Measurements from ENCODE around the gene TMC1.

Gene TMC1

DNA sequence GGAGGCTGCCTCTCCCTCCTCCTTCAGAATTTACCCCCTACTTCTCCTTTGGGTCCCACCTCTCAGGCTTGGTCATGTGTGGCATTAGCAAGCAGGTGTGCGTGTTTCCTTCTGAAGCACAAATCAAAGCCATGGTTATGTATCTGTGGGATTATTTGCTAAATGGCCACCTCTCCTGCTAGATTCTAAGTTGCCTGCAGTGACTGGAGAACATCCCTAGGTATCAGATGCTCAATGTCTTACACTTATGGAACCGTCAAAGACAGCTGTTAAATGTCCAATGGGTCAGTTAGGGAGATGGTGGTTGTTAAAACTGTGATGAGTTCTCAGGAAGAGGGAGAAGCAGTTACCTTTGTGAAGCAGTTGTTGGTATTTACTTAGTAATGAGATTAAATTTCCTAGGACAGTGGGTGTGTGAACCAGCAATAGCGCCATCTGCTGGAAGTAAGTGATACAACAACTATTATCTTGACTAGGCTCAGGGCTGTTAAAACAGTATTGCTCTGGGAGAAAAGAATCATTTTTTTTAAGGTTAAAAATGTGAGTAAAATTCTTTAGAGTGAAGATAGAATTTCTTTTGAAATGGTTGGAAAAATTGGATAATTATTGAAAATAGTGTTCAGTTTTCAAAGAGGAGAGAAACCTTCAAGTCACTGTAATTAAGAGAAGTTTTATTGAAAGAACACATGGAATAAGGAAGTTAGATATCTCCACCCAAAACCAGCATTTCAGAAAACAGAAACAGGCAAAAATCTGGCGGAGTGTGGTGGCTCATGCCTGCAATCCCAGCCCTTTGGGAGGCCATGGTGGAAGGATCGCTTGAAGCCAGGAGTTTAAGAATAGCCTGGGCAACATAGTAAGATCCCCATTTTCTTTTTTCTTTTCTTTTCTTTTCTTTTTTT, 71.3 kb downstream of the TMC1 start:
- Mint-ChIP-seq H3K36me3 (ENCODE audit: low read depth) (no peaks in the 10 kb centered on the region), H3K9me3 (no peaks in the 10 kb centered on the region), H3K27me3 (no peaks in the 10 kb centered on the region), H3K4me3 (no peak overlapping the region), H3K27ac (peak overlapping the region; percentile 80), H3K4me1 (ENCODE audit: low read depth) (peaks cover 64% of the 10 kb centered on the region)
- intact Hi-C loops (cut with micrococcal nuclease) = loop anchor here (1.0 to 10.0 kb wide), 5 partner anchors 50 to 300 kb away; no protein-coding TSS in a partner anchor

DNA sequence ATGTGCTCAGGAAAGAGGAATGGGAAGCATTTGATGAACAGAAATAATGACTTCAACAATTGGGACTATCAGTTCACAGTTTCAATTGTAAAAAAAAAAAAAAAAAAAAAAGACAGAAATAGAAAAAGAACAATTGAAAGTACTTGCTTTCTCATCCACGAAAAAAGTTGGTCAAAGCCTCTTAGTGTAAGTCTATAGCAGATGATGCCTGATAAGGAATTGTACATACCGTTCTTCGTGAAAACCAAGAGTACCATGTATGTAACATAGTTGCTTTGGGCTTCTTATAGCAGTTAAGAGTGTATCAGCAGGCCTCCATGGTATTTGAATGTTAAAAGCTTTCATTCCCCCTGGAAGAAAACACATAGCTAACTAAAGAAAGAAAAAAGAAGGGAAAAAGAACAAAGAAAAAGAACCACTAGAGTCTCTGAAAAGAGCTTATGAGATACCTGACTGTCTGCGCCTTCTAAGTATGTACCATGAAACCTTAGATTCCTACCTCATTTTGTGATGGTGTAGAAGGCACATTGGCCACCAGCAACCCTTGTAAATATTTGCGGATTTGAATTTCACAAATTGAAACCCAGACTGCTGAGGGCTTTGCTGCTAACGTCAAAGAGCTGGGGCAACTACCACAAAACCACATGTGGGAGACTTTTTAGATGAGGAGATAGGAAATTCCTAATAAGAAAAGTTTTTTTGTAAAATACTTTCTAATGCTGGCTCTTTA, 75.2 kb downstream of the TMC1 start:
- Mint-ChIP-seq H3K4me1 (ENCODE audit: low read depth) (peaks cover 42% of the 10 kb centered on the region), H3K27ac (peak overlapping the region; percentile 63), H3K27me3 (no peaks in the 10 kb centered on the region), H3K36me3 (ENCODE audit: low read depth) (no peaks in the 10 kb centered on the region), H3K4me3 (no peak overlapping the region), H3K9me3 (no peaks in the 10 kb centered on the region)
- intact Hi-C loops (cut with micrococcal nuclease) = loop anchor here (10.0 kb wide), 1 partner anchor 228 kb away; no protein-coding TSS in a partner anchor

DNA sequence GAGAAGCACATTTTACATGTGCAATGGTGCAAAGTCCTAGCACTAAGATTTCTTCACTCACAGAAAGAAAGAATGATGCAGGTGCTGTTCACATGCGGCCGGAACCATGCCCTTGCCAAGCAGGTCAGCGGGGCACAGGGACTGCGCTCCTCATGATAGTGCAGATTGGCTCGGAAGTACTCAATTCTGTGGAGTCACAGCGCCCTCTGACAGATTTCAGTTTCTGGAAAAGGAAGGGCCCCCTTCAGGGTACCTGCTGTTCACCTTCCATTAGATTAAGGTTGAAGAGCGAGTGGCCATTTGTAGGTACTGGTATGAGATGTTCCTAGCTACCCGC, 75.7 kb downstream of the TMC1 start:
- intact Hi-C loops (cut with micrococcal nuclease) = loop anchor here (10.0 kb wide), 1 partner anchor 228 kb away; no protein-coding TSS in a partner anchor
- no peaks in the 10 kb centered on the region for H3K27me3 Mint-ChIP-seq

DNA sequence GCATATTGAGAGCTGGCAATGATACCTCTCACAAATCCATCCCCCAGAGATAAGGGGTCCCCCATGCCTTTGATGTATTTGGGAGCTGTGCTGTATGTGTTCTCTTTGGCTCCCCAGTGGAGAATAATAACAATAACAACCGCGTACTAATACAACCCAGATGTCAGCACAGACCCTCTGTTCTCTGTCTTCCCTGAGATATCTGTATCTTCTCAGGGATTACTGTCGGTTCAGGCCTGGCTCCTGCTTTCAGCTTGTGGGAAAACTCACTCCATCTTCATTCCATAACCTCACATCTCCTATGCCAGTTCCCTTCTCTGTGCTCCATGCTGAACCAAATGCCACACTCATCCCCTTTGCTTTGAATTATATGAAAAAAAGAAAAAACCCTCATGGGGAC, 76.2 kb downstream of the TMC1 start:
- intact Hi-C loops (cut with micrococcal nuclease) = loop anchor here (10.0 kb wide), 1 partner anchor 227 kb away; no protein-coding TSS in a partner anchor
- Mint-ChIP-seq H3K9me3 (no peaks in the 10 kb centered on the region), H3K36me3 (ENCODE audit: low read depth) (no peaks in the 10 kb centered on the region), H3K4me3 (no peak overlapping the region), H3K27ac (no peak overlapping the region), H3K4me1 (ENCODE audit: low read depth) (peaks cover 33% of the 10 kb centered on the region), H3K27me3 (no peaks in the 10 kb centered on the region)

More for the DNA sequence above, 75.7 kb downstream of the TMC1 start:
- no peaks in the 10 kb centered on the region for H3K9me3 Mint-ChIP-seq
- no peak overlapping the region for H3K27ac Mint-ChIP-seq
- no peak overlapping the region for H3K4me3 Mint-ChIP-seq
- peaks cover 37% of the 10 kb centered on the region for H3K4me1 Mint-ChIP-seq (ENCODE audit: low read depth)
- H3K36me3 Mint-ChIP-seq (ENCODE audit: low read depth) = no peaks in the 10 kb centered on the region

DNA sequence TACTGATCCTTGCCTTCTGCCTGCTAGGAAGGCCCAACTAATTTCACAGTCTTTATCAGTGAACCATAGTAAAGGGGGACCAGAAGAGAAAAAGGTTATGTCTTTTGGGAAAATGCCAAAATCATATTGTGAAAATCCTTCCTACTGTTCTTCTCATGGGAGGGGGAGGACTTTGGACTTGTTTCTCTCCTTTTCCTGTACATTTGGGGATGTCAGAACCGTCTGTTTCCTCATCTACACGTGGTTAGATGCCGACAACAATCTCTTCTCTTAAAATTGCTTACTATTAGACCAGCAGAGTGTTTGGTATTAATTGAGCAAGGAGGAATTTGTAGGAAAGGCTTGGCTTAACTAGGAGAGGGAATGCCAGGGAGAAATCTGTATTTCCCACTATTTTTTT, 77.2 kb downstream of the TMC1 start:
- H3K4me3 Mint-ChIP-seq = no peak overlapping the region
- H3K27me3 Mint-ChIP-seq = no peaks in the 10 kb centered on the region
- H3K36me3 Mint-ChIP-seq (ENCODE audit: low read depth) = no peaks in the 10 kb centered on the region
- no peaks in the 10 kb centered on the region for H3K9me3 Mint-ChIP-seq
- H3K27ac Mint-ChIP-seq = no peak overlapping the region
- H3K4me1 Mint-ChIP-seq (ENCODE audit: low read depth) = peaks cover 23% of the 10 kb centered on the region
- intact Hi-C loops (cut with micrococcal nuclease) = loop anchor here (10.0 kb wide), 1 partner anchor 226 kb away; no protein-coding TSS in a partner anchor

DNA sequence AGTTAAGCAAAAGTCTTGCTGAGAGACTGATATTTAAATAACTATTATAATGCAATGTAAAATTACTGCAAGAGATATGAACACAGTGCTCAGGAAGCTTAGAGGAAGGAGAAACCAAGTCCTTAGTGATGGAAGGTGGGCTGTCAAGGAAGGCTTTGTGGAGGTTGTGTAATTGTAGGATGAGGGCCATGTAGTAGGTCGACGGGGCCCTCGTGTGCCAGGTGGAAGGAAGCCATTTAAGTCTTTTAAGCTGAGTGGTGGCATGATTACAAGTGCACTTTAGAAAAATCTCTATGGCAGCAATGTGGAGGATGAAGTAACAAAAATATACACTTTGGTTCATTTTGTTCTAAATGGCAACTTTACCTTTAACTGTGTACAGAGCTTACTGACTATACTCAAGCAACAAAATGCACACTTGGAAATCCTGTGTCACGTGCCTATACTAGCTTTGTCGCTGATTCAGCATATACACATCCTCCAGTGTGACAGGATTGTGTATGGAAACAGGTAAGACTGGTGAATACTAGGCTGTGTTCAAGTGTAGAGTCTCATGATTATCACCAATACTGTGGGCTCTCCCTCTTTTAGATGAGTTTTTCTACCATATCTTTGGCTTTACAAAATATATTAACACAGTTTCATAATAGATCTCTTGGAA, 78.6 kb downstream of the TMC1 start:
- Mint-ChIP-seq H3K27ac (no peak overlapping the region), H3K4me1 (ENCODE audit: low read depth) (peaks cover 10% of the 10 kb centered on the region), H3K27me3 (no peaks in the 10 kb centered on the region), H3K4me3 (no peak overlapping the region), H3K36me3 (ENCODE audit: low read depth) (no peaks in the 10 kb centered on the region), H3K9me3 (no peaks in the 10 kb centered on the region)
- intact Hi-C loops (cut with micrococcal nuclease) = loop anchor here (10.0 kb wide), 1 partner anchor 225 kb away; no protein-coding TSS in a partner anchor

DNA sequence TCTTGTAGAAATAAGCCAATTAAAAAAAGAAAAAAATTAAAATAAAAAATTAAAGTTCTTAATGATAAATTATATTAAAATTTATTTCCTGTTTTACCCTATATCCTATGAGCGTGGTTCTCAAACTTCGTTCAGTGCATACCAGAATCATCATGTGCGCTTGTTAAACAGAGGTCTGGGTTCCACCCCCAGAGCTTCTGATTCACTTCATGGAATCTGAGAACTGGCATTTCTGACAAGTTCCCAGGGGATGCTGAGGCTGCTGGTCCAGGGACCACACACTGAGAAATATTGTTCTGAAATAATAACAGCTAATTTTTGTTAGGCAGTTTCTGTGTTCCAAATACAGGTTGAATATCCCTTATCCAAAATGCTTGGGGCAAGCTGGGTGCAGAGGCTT, 79.3 kb downstream of the TMC1 start:
- no peak overlapping the region for H3K27ac Mint-ChIP-seq
- peaks cover 7% of the 10 kb centered on the region for H3K4me1 Mint-ChIP-seq (ENCODE audit: low read depth)
- H3K4me3 Mint-ChIP-seq = no peak overlapping the region
- H3K36me3 Mint-ChIP-seq (ENCODE audit: low read depth) = no peaks in the 10 kb centered on the region
- no peaks in the 10 kb centered on the region for H3K27me3 Mint-ChIP-seq
- no peaks in the 10 kb centered on the region for H3K9me3 Mint-ChIP-seq
- intact Hi-C loops (cut with micrococcal nuclease) = no loop called here

DNA sequence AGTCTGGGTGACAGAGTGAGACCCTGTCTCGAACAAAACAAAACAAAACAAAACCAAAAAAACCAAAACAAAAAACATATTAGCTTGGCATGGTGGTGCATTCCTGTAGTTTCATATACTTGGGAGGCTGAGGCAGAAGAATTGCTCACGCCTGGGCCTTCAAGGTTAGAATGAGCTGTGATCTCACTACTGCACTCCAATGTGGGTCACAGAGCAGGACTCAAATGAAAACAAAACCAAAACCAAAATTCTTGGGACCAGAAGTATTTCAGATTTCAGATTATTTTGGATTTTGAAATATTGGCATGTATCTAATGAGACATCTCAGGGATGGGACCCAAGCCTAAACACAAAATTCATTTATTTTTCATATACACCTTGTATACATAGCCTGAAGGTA, 80.2 kb downstream of the TMC1 start:
- Mint-ChIP-seq H3K27ac (no peak overlapping the region), H3K4me3 (no peak overlapping the region), H3K27me3 (no peaks in the 10 kb centered on the region), H3K4me1 (ENCODE audit: low read depth) (peaks cover 7% of the 10 kb centered on the region), H3K36me3 (ENCODE audit: low read depth) (no peaks in the 10 kb centered on the region), H3K9me3 (no peaks in the 10 kb centered on the region)
- intact Hi-C loops (cut with micrococcal nuclease) = no loop called here

DNA sequence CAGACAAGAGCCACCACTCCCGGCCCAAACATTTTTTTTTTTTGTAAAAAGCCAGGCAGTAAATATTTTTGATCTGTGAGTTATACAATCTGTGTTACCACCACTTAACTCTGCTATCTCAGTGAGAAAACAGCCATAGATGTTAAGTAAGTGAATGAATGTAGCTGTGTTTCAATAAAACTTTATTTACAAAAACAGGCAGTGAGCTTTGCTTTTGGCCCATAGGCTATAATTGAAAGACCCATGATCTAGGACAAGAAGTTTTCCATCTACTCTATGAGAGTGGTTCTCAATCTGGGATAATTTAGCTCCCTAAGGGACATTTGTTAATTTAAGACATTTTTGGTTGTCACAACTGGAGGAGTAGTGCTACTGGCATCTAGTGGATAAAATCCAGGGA, 91.0 kb downstream of the TMC1 start:
- Mint-ChIP-seq H3K9me3 (no peaks in the 10 kb centered on the region), H3K27me3 (no peaks in the 10 kb centered on the region)
- intact Hi-C loops (cut with micrococcal nuclease) = no loop called here

DNA sequence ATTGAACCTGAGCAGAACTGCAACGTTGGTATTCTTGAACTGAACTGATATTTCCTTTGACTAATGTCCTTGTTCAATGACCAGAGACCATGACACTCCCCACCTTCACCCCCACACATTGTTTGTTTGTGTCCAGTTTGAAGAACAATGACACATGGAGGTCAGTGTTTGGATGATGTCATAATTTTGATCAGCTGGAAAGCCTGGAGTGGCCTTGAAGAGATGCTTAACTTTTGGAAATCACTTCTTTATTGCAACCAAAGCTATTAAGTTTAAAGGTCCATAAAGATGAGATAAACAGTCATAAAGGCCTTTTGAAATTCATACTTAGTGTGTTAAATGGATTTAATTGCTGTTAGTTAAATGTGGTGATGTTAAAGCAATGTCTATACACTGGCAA, 92.7 kb downstream of the TMC1 start:
- intact Hi-C loops (cut with micrococcal nuclease) = no loop called here
- H3K27ac Mint-ChIP-seq = no peak overlapping the region
- H3K4me3 Mint-ChIP-seq = no peak overlapping the region
- H3K9me3 Mint-ChIP-seq = no peaks in the 10 kb centered on the region
- H3K4me1 Mint-ChIP-seq (ENCODE audit: low read depth) = peaks cover 3% of the 10 kb centered on the region
- H3K27me3 Mint-ChIP-seq = no peaks in the 10 kb centered on the region
- no peaks in the 10 kb centered on the region for H3K36me3 Mint-ChIP-seq (ENCODE audit: low read depth)

More for the DNA sequence above, 91.0 kb downstream of the TMC1 start:
- no peaks in the 10 kb centered on the region for H3K36me3 Mint-ChIP-seq (ENCODE audit: low read depth)
- H3K27ac Mint-ChIP-seq = no peak overlapping the region
- H3K4me1 Mint-ChIP-seq (ENCODE audit: low read depth) = peaks cover 5% of the 10 kb centered on the region
- H3K4me3 Mint-ChIP-seq = no peak overlapping the region

DNA sequence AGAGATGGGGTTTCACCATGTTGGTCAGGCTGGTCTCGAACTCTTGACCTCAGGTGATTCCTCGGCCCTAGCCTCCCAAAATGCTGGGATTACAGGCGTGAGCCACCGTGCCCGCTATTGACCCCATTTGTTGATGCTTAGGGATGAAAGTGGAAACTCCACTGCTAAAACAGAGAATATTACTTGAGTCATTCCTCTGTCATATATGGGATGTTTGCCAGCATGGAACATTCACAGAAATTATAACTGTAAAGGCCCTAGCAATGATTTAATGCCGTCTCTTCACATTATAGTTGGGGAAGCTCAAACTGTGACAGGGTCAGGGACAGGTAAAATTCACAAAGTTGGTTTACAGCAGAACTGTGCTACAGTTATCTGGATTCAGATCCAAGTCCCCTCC, 94.5 kb downstream of the TMC1 start:
- H3K36me3 Mint-ChIP-seq (ENCODE audit: low read depth) = no peaks in the 10 kb centered on the region
- H3K4me1 Mint-ChIP-seq (ENCODE audit: low read depth) = no peaks in the 10 kb centered on the region
- intact Hi-C loops (cut with micrococcal nuclease) = no loop called here
- H3K9me3 Mint-ChIP-seq = no peaks in the 10 kb centered on the region
- no peaks in the 10 kb centered on the region for H3K27me3 Mint-ChIP-seq
- no peak overlapping the region for H3K4me3 Mint-ChIP-seq
- H3K27ac Mint-ChIP-seq = no peak overlapping the region

DNA sequence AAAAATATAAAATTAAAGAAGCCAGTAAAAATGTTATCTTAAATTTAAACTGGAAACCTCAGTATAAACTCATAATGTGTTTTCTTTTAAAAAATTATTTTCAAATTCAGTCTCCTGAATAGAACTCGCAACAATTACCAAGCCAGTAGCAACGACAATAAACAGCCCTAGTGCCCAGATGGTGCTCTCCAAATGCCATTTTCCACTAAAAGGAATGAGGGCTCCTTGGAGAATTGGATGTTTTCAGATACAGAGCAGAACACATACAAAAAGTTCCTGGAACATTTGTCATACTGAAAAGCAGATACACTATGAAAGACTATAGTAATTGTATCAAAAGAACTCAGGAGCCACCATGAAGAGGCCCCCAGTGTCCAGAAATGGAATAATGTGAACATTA, 97.4 kb downstream of the TMC1 start:
- Mint-ChIP-seq H3K36me3 (ENCODE audit: low read depth) (no peaks in the 10 kb centered on the region), H3K4me1 (ENCODE audit: low read depth) (no peaks in the 10 kb centered on the region), H3K27me3 (peaks cover 7% of the 10 kb centered on the region), H3K4me3 (no peak overlapping the region), H3K27ac (no peak overlapping the region), H3K9me3 (no peaks in the 10 kb centered on the region)
- intact Hi-C loops (cut with micrococcal nuclease) = no loop called here

DNA sequence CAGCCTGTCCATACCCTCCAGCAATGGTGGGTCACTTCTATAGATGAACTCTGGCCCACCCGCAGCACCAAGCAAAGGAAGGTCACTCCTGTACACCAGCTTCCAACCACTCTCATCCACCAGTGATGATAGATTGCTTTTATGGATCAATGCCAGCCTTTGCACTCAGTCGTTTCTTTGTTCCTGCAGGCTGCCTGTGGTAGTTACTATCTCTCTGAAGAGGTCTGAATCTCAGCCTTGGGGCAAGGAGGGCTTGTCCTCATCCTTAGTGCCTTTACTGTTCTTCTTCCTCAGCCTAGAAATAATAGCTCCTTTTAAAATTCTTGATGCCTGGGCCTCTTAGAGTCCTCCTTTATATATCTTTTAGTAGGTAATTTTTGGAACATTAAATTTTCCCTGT, 100.8 kb downstream of the TMC1 start:
- no peak overlapping the region for H3K27ac Mint-ChIP-seq
- H3K27me3 Mint-ChIP-seq = peaks cover 7% of the 10 kb centered on the region
- H3K4me3 Mint-ChIP-seq = no peak overlapping the region
- H3K4me1 Mint-ChIP-seq (ENCODE audit: low read depth) = no peaks in the 10 kb centered on the region
- H3K36me3 Mint-ChIP-seq (ENCODE audit: low read depth) = no peaks in the 10 kb centered on the region
- no peaks in the 10 kb centered on the region for H3K9me3 Mint-ChIP-seq
- intact Hi-C loops (cut with micrococcal nuclease) = no loop called here

DNA sequence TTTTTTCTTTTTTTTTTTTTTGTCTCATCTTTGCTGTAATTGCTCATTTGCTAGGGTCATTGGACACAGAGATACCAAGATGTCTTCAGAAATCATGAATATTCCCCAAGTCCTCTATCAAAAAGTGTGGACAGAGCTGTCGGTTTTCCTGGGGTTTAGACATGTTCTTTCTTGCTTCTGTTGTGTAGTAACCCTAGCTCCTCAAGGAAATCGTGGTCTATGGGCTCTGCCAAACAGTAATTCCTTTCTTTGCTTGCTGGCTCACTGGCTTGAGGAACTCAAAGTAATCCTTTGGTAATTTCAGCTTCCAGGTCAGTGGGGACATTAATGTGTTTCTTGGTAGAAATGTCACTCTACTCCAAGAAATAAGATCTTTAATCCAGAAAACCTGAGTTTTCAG, 101.7 kb downstream of the TMC1 start:
- Mint-ChIP-seq H3K36me3 (ENCODE audit: low read depth) (no peaks in the 10 kb centered on the region), H3K4me1 (ENCODE audit: low read depth) (no peaks in the 10 kb centered on the region), H3K27me3 (peaks cover 7% of the 10 kb centered on the region), H3K27ac (no peak overlapping the region), H3K4me3 (no peak overlapping the region), H3K9me3 (no peaks in the 10 kb centered on the region)
- intact Hi-C loops (cut with micrococcal nuclease) = no loop called here

All from dendritic cell treated with granulocyte-macrophage colony-stimulating factor and Interleukin-4, amounts not matched to agents 40 ng/mL and 50 ng/mL, for 4 days (primary cell).